Muscle layer of duodenum (tissue), 2 donors: Measurements from ENCODE around the gene PRPF6.

Experiments
- H3K27ac ChIP-seq: one replicate; pipeline ENCODE4 v1.7.0; 2013; ENCODE audit warnings: mild to moderate bottlenecking, low read length
- H3K27me3 ChIP-seq: one replicate; pipeline ENCODE4 v1.7.0; 2013; ENCODE audit warnings: low read depth, mild to moderate bottlenecking, control low read depth, low read length
- H3K36me3 ChIP-seq, 2 donors: one replicate each; pipeline ENCODE4 v1.7.0; 2013; ENCODE audit warnings: low read length in 2 of 2, control low read depth in 1 of 2, mild to moderate bottlenecking in 1 of 2; ENCODE audit not compliant: insufficient read depth in 2 of 2, control insufficient read depth in 1 of 2
- H3K4me1 ChIP-seq, 2 donors: one replicate each; pipeline ENCODE4 v1.7.0; 2013; ENCODE audit warnings: low read length in 2 of 2, mild to moderate bottlenecking in 2 of 2, control low read depth in 1 of 2, moderate library complexity in 1 of 2; ENCODE audit not compliant: insufficient read depth in 2 of 2, control insufficient read depth in 1 of 2
- H3K4me3 ChIP-seq, 2 donors: one replicate each; pipeline ENCODE4 v1.7.0; 2013; ENCODE audit warnings: low read length in 2 of 2, low read depth in 1 of 2, mild to moderate bottlenecking in 1 of 2
- H3K9me3 ChIP-seq, 2 donors: one replicate each; pipeline ENCODE4 v1.7.0; 2013; ENCODE audit warnings: low read length in 2 of 2, control low read depth in 1 of 2, mild to moderate bottlenecking in 1 of 2; ENCODE audit not compliant: control insufficient read depth in 1 of 2
- donor health status: healthy.

Gene PRPF6

GRCh38 chr20:64037199-64037497, 56.2 kb downstream of the PRPF6 start:
- Histone ChIP-seq H3K27me3 (peaks cover 27% of the 10 kb centered on the region), H3K27ac (no peak overlapping the region), H3K9me3 (no peaks in the 10 kb centered on the region), H3K4me1 (peaks cover 0 to 28% of the 10 kb centered on the region in 2 donors), H3K36me3 (peaks cover 6 to 24% of the 10 kb centered on the region in 2 donors), H3K4me3 (no peak overlapping the region)

- peaks cover 0 to 31% of the 10 kb centered on the region in 2 donors for H3K4me1 ChIP-seq
- peaks cover 29% of the 10 kb centered on the region for H3K27me3 ChIP-seq
- H3K4me3 ChIP-seq, result no peak overlapping the region
Observed at GRCh38 chr20:64037498-64038213, 56.7 kb downstream of the PRPF6 start.

GRCh38 chr20:64038224-64038564, 57.3 kb downstream of the PRPF6 start:
- Histone ChIP-seq H3K4me3 (peak overlapping the region in 1 of 2 donors; percentile 75), H3K9me3 (no peaks in the 10 kb centered on the region), H3K36me3 (peaks cover 6 to 13% of the 10 kb centered on the region in 2 donors), H3K27me3 (peaks cover 29% of the 10 kb centered on the region), H3K4me1 (peaks cover 0 to 31% of the 10 kb centered on the region in 2 donors), H3K27ac (no peak overlapping the region)

More at GRCh38 chr20:64037498-64038213, 56.7 kb downstream of the PRPF6 start:
- Histone ChIP-seq H3K27ac (no peak overlapping the region), H3K36me3 (peaks cover 6 to 19% of the 10 kb centered on the region in 2 donors), H3K9me3 (no peaks in the 10 kb centered on the region)

DNA sequence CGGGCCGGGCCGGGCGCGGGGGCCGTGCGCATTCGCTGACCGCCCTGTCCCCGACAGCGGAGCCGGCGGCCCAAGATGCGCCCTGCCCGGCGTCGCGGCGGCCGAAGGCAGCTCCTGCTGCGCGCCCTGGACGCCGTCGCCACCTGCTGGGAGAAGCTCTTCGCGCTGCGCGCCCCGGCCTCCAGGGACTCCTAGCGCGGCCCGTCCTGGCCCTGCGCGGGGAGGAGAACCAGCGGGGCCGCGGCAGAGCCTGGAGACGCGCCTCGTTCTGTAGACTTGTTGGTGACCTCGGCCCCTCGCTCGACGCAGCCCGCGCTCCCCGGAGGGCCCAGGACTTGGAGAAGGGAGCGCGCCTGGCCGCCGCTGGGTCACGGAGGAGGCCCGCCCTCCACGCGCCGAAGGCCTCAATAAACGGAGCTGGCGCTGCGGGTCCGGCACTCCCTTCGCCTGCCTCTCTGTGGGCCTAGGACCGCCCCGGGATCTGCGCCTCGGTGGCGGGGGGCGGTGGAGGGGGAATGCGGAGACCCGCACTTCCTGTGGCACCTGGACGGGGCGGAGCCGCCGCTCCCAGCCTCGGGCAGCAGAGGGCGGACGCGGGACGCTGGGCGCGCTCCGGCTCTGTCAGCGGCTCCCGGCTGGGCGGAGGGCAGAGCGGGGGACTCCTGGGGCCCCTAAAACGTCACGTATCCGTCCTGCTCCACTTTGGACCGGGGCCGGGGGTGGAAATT, 57.8 kb downstream of the PRPF6 start:
- H3K4me1 ChIP-seq, result peaks cover 0 to 31% of the 10 kb centered on the region in 2 donors
- no peaks in the 10 kb centered on the region for H3K9me3 ChIP-seq
- peaks cover 29% of the 10 kb centered on the region for H3K27me3 ChIP-seq
- peak overlapping the region; percentile 39 to 75 for H3K4me3 ChIP-seq
- H3K36me3 ChIP-seq, result peaks cover 6 to 10% of the 10 kb centered on the region in 2 donors
- H3K27ac ChIP-seq, result no peak overlapping the region

DNA sequence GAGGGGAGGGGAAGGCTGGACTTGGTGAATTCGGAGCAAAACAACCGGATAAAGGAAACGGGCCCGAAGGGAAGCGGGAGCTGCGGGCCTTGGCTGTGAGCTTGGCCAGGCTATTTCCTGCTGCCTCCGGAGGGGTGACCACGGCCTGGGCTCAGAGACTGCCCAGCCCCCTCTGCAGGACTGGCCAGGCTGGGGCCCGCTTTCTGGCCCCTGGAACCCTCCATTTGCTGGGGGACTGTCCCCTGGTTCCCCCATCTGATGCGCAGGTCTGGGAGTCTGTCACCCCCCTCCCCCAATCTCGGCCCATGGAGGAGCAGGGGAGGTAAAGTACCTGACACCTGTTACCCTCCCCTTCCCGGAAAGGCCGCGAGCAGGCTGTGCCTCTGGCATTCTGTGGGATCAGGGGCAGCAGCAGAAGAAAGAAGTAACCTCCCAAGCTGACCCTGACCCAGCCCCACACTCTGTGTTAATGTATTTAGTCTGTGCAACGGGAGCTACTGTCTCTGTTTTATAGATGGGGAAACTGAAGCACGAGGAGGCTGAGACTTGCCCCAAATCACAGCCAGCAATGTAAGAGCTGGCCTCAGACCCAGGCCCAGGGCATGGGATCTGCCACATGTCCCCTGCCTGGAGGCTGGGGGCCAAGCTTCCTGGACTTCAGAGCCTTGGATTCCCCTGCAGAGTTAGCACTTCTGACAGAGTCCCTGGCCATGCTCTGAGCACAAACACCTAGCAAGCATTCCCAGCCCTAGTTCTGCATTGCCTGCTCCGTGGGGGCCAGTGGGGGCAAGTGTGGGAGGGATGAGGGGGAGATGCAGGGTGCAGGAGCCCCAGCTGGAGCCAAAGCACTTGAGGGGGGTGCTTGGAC, 58.6 kb downstream of the PRPF6 start:
- no peak overlapping the region for H3K27ac ChIP-seq
- H3K36me3 ChIP-seq, result peaks cover 4 to 6% of the 10 kb centered on the region in 2 donors
- peaks cover 0 to 28% of the 10 kb centered on the region in 2 donors for H3K4me1 ChIP-seq
- H3K27me3 ChIP-seq, result peaks cover 29% of the 10 kb centered on the region
- H3K4me3 ChIP-seq, result peak overlapping the region in 1 of 2 donors; percentile 75
- H3K9me3 ChIP-seq, result no peaks in the 10 kb centered on the region

GRCh38 chr20:64040231-64041039, 59.5 kb downstream of the PRPF6 start:
- H3K27me3 ChIP-seq, result peaks cover 33% of the 10 kb centered on the region
- peaks cover 0 to under 1% of the 10 kb centered on the region in 2 donors for H3K36me3 ChIP-seq
- H3K4me3 ChIP-seq, result no peak overlapping the region
- H3K27ac ChIP-seq, result no peak overlapping the region
- H3K9me3 ChIP-seq, result no peaks in the 10 kb centered on the region
- H3K4me1 ChIP-seq, result peaks cover 0 to 28% of the 10 kb centered on the region in 2 donors

DNA sequence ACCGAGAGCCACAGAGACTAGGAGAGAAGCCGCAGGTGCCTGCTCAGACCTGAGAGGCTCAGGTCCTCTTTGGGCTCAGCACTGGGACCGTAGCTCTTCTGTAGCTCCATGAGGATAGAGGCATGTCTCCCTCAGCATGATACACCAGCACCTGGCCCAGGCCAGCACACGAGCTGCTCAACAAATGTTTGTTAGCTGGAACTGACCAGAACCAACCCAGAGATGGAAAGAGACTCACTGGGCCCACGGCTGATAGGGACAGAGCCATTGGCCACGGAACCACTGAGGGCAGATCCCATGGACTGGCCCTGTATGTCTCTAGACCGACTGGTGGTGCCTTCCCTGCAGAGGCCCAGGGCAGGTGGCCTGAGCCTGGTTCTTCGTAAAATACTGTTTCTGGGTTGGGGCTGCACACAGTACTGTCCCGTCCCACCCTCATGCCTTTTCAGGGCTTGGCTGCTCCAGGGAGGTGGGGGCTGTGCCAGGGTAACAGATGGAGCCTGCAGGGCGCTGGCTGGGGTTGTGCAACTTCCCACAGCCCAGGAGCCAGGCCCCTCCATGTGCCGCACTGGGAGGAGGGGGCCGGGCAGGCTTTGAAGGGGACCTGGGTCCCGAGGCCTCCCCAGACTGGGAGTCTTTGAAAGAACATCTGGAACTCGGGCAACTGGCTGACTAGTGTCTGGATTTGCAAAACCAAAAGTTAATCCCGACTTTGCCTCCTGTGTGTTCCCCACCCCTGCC, 60.3 kb downstream of the PRPF6 start:
- Histone ChIP-seq H3K36me3 (no peaks in the 10 kb centered on the region), H3K4me1 (peaks cover 0 to 28% of the 10 kb centered on the region in 2 donors), H3K4me3 (no peak overlapping the region), H3K9me3 (no peaks in the 10 kb centered on the region), H3K27me3 (peaks cover 39% of the 10 kb centered on the region), H3K27ac (no peak overlapping the region)

- Histone ChIP-seq H3K4me1 (peaks cover 0 to 28% of the 10 kb centered on the region in 2 donors), H3K36me3 (no peaks in the 10 kb centered on the region), H3K27ac (no peak overlapping the region), H3K27me3 (peaks cover 43% of the 10 kb centered on the region), H3K9me3 (no peaks in the 10 kb centered on the region), H3K4me3 (peak overlapping the region in 1 of 2 donors; percentile 54)
Observed at GRCh38 chr20:64041781-64042053, 60.8 kb downstream of the PRPF6 start.

DNA sequence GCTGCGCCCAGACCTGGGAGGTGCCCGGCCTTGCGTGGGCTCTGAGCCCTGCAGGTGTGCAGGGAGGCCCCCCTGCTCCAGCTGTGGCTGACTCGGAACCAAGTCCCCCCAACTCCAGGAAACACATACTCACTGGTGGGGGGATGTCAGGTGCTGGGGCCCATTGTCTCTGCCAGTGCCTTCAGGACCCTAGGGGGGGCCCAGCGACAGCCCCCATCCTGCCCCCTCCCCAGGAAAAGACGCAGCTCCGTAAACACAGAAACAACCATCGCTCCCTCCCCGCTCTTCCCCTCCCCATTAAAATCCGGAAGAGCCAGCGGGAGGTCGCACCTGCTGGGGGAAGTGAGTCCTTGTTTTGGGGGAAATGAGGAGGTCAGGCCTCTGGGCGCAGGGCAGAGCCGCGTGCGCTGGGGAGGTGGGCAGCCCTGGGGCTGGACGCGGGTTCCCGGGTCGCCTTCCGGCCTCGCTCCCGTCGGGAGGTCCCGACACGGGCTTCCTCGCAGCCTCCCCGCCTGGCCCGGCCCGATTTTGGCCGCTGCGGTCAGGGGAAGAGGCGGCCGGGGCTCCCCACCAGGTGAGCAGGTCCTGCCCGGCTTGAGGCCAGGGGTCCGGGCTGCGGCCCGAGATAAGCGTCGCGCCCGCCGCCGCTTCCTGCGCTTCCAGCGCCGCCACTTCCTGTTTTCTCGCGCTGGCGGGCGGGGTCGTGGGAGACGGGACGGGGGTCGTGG, 61.3 kb downstream of the PRPF6 start:
- Histone ChIP-seq H3K4me3 (peak overlapping the region; percentile 7 to 54), H3K27ac (no peak overlapping the region), H3K36me3 (no peaks in the 10 kb centered on the region), H3K9me3 (no peaks in the 10 kb centered on the region), H3K27me3 (peaks cover 48% of the 10 kb centered on the region), H3K4me1 (peaks cover 0 to 28% of the 10 kb centered on the region in 2 donors)

GRCh38 chr20:64043768-64044167, 62.8 kb downstream of the PRPF6 start:
- Histone ChIP-seq H3K9me3 (no peaks in the 10 kb centered on the region), H3K36me3 (no peaks in the 10 kb centered on the region), H3K4me3 (no peak overlapping the region), H3K4me1 (peaks cover 0 to 21% of the 10 kb centered on the region in 2 donors), H3K27me3 (peaks cover 54% of the 10 kb centered on the region), H3K27ac (no peak overlapping the region)
